WTC11 (cell line): ENCODE data around the gene SYT1. TPM values are rescaled to one million over a fixed set of nuclear protein-coding genes. Genes with fewer than 3 reads are reported as not detected.

Experiments
- ATAC-seq: fragments of 200-7000 bp; cut with Tn5 transposase; 2 replicates; pipeline ENCODE4 v1.10.0; 2021; ENCODE audit warnings: mild to moderate bottlenecking, moderate library complexity
- CTCF ChIA-PET: fragments of 300-600 bp; sonication (Branson Sonifier 250); formaldehyde crosslinking; loops from one replicate; lab custom pipeline; 2021; ENCODE audit warnings: antibody characterized with exemption; lab: Charles Lee
- POLR2A ChIA-PET: fragments of 350-600 bp; sonication (Branson Sonifier 250); formaldehyde crosslinking; loops from one replicate; lab custom pipeline; 2021; ENCODE audit warnings: antibody characterized with exemption; lab: Charles Lee
- DNase-seq: peaks from one replicate; pipeline ENCODE4 v3.0.0; 2021; ENCODE audit warnings: low spot score
- H3K27ac Mint-ChIP-seq: 2 replicates; pipeline ENCODE4 v1.8.0; 2021; ENCODE audit warnings: mixed read lengths
- H3K27me3 Mint-ChIP-seq: 2 replicates; pipeline ENCODE4 v1.8.0; 2021; ENCODE audit warnings: low read depth, mild to moderate bottlenecking, moderate library complexity, mixed read lengths
- H3K36me3 Mint-ChIP-seq: 2 replicates; pipeline ENCODE4 v1.8.0; 2021; ENCODE audit warnings: mixed read lengths
- H3K4me1 Mint-ChIP-seq: 2 replicates; pipeline ENCODE4 v1.8.0; 2022; ENCODE audit warnings: mixed read lengths
- H3K4me3 Mint-ChIP-seq: 2 replicates; pipeline ENCODE4 v1.8.0; 2021; ENCODE audit warnings: mild to moderate bottlenecking, moderate library complexity, mixed read lengths
- H3K9me3 Mint-ChIP-seq: 2 replicates; pipeline ENCODE4 v1.8.0; 2021; ENCODE audit warnings: mixed read lengths
- ATF3 ChIP-seq: sonication (generic); formaldehyde crosslinking; conservative IDR thresholded peaks from 2 replicates; pipeline ENCODE4 v1.8.1; 2022; ENCODE audit warnings: mild to moderate bottlenecking, missing genetic modification reagents
- CREB1 ChIP-seq: sonication (generic); formaldehyde crosslinking; IDR thresholded peaks from 2 replicates; pipeline ENCODE4 v1.8.0; 2023; ENCODE audit warnings: mild to moderate bottlenecking, missing genetic modification reagents
- ELF4 ChIP-seq: sonication (generic); formaldehyde crosslinking; IDR thresholded peaks from 2 replicates; pipeline ENCODE4 v1.8.1; 2022; ENCODE audit warnings: low read depth, mild to moderate bottlenecking, moderate library complexity, missing genetic modification reagents
- ETV6 ChIP-seq: sonication (generic); formaldehyde crosslinking; IDR thresholded peaks from 2 replicates; pipeline ENCODE4 v1.8.1; 2022; ENCODE audit warnings: mild to moderate bottlenecking, missing genetic modification reagents
- GRHL2 ChIP-seq: fragments of 250-450 bp; sonication (Bioruptor Pico); IDR thresholded peaks from 2 replicates; pipeline ENCODE4 v1.8.0; 2022; ENCODE audit warnings: mild to moderate bottlenecking, moderate library complexity; ENCODE audit not compliant: insufficient replicate concordance, severe bottlenecking
- HMGA2 ChIP-seq: fragments of 250-450 bp; sonication (Bioruptor Pico); IDR thresholded peaks from 2 replicates; pipeline ENCODE4 v1.4.0; 2021; ENCODE audit warnings: mild to moderate bottlenecking, moderate library complexity
- IRF2 ChIP-seq: sonication (generic); formaldehyde crosslinking; IDR thresholded peaks from 2 replicates; pipeline ENCODE4 v1.8.0; 2022; ENCODE audit warnings: low read depth, missing genetic modification reagents, borderline replicate concordance
- MLX ChIP-seq: sonication (generic); formaldehyde crosslinking; IDR thresholded peaks from 2 replicates; pipeline ENCODE4 v1.8.1; 2023; ENCODE audit warnings: mild to moderate bottlenecking, missing genetic modification reagents, moderate library complexity
- MXD4 ChIP-seq: fragments of 250-450 bp; sonication (Bioruptor Pico); IDR thresholded peaks from 2 replicates; pipeline ENCODE4 v1.8.0; 2021; ENCODE audit warnings: mild to moderate bottlenecking, moderate library complexity, borderline replicate concordance
- MYBL2 ChIP-seq: sonication (generic); formaldehyde crosslinking; IDR thresholded peaks from 2 replicates; pipeline ENCODE4 v1.8.1; 2023; ENCODE audit warnings: mild to moderate bottlenecking, moderate library complexity, missing genetic modification reagents
- NFATC4 ChIP-seq: fragments of 250-450 bp; sonication (Bioruptor Pico); IDR thresholded peaks from 2 replicates; pipeline ENCODE4 v1.9.0; 2021; ENCODE audit warnings: mild to moderate bottlenecking
- RELA ChIP-seq: sonication (generic); formaldehyde crosslinking; IDR thresholded peaks from 2 replicates; pipeline ENCODE4 v1.8.1; 2022; ENCODE audit warnings: missing genetic modification reagents, mild to moderate bottlenecking, borderline replicate concordance
- SOX15 ChIP-seq: fragments of 250-450 bp; sonication (Bioruptor Pico); IDR thresholded peaks from 2 replicates; pipeline ENCODE4 v1.9.0; 2021; ENCODE audit warnings: mild to moderate bottlenecking
- TCF7 ChIP-seq: sonication (generic); formaldehyde crosslinking; IDR thresholded peaks from 2 replicates; pipeline ENCODE4 v1.8.0; 2022; ENCODE audit warnings: mild to moderate bottlenecking, low read depth, missing genetic modification reagents, moderate library complexity
- TEAD4 ChIP-seq: sonication (generic); formaldehyde crosslinking; IDR thresholded peaks from 2 replicates; pipeline ENCODE4 v1.8.0; 2022; ENCODE audit warnings: mild to moderate bottlenecking, missing genetic modification reagents
- TP53 ChIP-seq: sonication (generic); formaldehyde crosslinking; IDR thresholded peaks from 2 replicates; pipeline ENCODE4 v1.8.1; 2023; ENCODE audit warnings: mild to moderate bottlenecking, missing genetic modification reagents
- USF1 ChIP-seq: sonication (generic); formaldehyde crosslinking; IDR thresholded peaks from 2 replicates; pipeline ENCODE4 v1.8.0; 2022; ENCODE audit warnings: mild to moderate bottlenecking, missing genetic modification reagents
- ZNF138 ChIP-seq: sonication (generic); formaldehyde crosslinking; conservative IDR thresholded peaks from 2 replicates; pipeline ENCODE4 v1.8.1; 2022; ENCODE audit warnings: mild to moderate bottlenecking, moderate library complexity, missing genetic modification reagents
- ZNF416 ChIP-seq: fragments of 250-450 bp; sonication (Bioruptor Pico); IDR thresholded peaks from 2 replicates; pipeline ENCODE4 v1.9.0; 2021; ENCODE audit warnings: mild to moderate bottlenecking, inconsistent platforms
- ZNF671 ChIP-seq: fragments of 250-450 bp; sonication (Bioruptor Pico); IDR thresholded peaks from 2 replicates; pipeline ENCODE4 v1.8.0; 2021; ENCODE audit warnings: mild to moderate bottlenecking
- total RNA-seq: library from RNA; stranded (reverse); gene quantifications from 3 replicates; pipeline ENCODE4 v1.2.3, GENCODE V29; 2021
- TF ChIP-seq, protein P1 (sequence below): fragments of 200-600 bp; IDR thresholded peaks from 2 replicates; pipeline ENCODE4 v1.8.0; 2022; ENCODE audit warnings: antibody characterized with exemption
- TF ChIP-seq, protein P2 (sequence below): sonication (generic); formaldehyde crosslinking; IDR thresholded peaks from 2 replicates; pipeline ENCODE4 v1.8.1; 2022; ENCODE audit warnings: missing genetic modification reagents, borderline replicate concordance

Gene SYT1
- total RNA-seq, 1 experiment from 2014 or later, result 45.2 TPM

DNA sequence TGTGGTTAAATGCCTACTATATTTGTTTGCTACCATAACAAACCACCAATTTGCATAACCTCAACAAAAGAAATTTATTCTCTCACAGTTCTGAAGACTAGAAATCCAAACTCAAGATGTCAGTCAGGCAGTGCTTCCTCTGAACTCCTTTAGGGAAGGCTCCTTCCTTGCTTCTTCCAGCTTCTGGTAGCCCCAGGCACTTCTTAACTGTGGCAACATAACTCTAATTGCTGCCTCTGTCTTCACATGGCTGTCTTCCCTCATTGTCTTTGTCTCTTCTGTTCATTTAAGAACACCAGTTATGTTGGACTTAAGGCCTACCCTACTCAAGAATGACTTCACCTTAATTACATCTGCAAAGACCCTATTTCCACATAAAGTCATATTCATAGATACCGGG, 206.9 kb downstream of the SYT1 start (continued):
- TF ChIP-seq MLX (CRISPR knock-in tag), result no peak

- CTCF ChIA-PET, result no interaction called here
Measured at GRCh38 chr12:79073506-79073905, 208.9 kb downstream of the SYT1 start.

DNA sequence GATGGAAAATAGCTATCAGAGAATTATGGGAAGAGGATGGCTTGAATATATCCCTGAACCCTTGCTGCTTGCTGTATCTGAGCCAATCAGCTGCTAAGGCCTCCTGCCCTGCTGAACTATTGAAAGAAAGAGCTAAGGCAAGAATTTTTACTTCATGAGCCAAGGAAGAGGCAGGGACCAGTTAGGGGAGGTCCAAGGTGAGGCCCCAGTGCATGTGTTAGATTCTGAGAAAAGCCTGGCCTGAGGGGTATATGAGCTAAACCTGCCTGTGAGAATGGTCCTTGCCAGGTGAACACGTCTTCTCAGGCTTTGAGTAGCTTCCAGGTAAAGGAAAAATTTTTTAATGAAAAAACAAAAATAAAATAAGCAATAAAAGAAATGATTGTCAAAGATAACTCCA, 218.0 kb downstream of the SYT1 start:
- Mint-ChIP-seq H3K27ac (peak overlapping the region; percentile 8; the same call in 1 of the 2 replicates), H3K4me1 (peaks cover 39% of the 10 kb centered on the region), H3K9me3 (no peaks in the 10 kb centered on the region), H3K4me3 (no peak overlapping the region), H3K27me3 (no peaks in the 10 kb centered on the region), H3K36me3 (no peaks in the 10 kb centered on the region)
- ChIA-PET CTCF (interaction anchor here (1.4 kb wide), 1 partner anchor 37 kb away, joined by 5 read pairs; no protein-coding TSS in a partner anchor), POLR2A (no interaction called here)
- DNase-seq, result no peak
- TF ChIP-seq TP53 (CRISPR knock-in tag) (no peak), TEAD4 (no peak), HMGA2 (CRISPR knock-in tag) (no peak), IRF2 (CRISPR knock-in tag) (no peak), ELF4 (CRISPR knock-in tag) (no peak), CREB1 (no peak), GRHL2 (CRISPR knock-in tag) (no peak), TCF7 (CRISPR knock-in tag) (no peak), MYBL2 (CRISPR knock-in tag) (no peak), ATF3 (CRISPR knock-in tag) (no peak), MLX (CRISPR knock-in tag) (no peak), NFATC4 (no peak), ETV6 (CRISPR knock-in tag) (no peak), ZNF138 (no peak), SOX15 (CRISPR knock-in tag) (no peak)
- TF ChIP-seq, protein P1, sequence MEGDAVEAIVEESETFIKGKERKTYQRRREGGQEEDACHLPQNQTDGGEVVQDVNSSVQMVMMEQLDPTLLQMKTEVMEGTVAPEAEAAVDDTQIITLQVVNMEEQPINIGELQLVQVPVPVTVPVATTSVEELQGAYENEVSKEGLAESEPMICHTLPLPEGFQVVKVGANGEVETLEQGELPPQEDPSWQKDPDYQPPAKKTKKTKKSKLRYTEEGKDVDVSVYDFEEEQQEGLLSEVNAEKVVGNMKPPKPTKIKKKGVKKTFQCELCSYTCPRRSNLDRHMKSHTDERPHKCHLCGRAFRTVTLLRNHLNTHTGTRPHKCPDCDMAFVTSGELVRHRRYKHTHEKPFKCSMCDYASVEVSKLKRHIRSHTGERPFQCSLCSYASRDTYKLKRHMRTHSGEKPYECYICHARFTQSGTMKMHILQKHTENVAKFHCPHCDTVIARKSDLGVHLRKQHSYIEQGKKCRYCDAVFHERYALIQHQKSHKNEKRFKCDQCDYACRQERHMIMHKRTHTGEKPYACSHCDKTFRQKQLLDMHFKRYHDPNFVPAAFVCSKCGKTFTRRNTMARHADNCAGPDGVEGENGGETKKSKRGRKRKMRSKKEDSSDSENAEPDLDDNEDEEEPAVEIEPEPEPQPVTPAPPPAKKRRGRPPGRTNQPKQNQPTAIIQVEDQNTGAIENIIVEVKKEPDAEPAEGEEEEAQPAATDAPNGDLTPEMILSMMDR, result no peak
- ATAC-seq, result peak; percentile 78

More at GRCh38 chr12:79073506-79073905, 208.9 kb downstream of the SYT1 start:
- Mint-ChIP-seq H3K4me1 (peaks cover 16% of the 10 kb centered on the region), H3K9me3 (no peaks in the 10 kb centered on the region), H3K36me3 (no peaks in the 10 kb centered on the region), H3K27ac (no peak overlapping the region), H3K4me3 (no peak overlapping the region), H3K27me3 (no peaks in the 10 kb centered on the region)
- POLR2A ChIA-PET, result no interaction called here
- ATAC-seq, result no peak
- no peak for DNase-seq
- TF ChIP-seq, protein P2, sequence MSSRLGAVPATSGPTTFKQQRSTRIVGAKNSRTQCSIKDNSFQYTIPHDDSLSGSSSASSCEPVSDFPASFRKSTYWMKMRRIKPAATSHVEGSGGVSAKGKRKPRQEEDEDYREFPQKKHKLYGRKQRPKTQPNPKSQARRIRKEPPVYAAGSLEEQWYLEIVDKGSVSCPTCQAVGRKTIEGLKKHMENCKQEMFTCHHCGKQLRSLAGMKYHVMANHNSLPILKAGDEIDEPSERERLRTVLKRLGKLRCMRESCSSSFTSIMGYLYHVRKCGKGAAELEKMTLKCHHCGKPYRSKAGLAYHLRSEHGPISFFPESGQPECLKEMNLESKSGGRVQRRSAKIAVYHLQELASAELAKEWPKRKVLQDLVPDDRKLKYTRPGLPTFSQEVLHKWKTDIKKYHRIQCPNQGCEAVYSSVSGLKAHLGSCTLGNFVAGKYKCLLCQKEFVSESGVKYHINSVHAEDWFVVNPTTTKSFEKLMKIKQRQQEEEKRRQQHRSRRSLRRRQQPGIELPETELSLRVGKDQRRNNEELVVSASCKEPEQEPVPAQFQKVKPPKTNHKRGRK (CRISPR knock-in tag), result no peak
- TF ChIP-seq ZNF416 (no peak), RELA (no peak), MXD4 (CRISPR knock-in tag) (no peak), ZNF671 (CRISPR knock-in tag) (no peak), USF1 (no peak), ETV6 (CRISPR knock-in tag) (no peak)
